Activated naive CD4-positive, alpha-beta T cell treated with Interleukin-2 at 50 U/mL for 16 hours (primary cell): ENCODE results near the gene HTATSF1.

Experiments used
- DNase-seq: peaks from one replicate; pipeline ENCODE4 v3.0.0-alpha.2; 2020

The HTATSF1 gene, protein sequence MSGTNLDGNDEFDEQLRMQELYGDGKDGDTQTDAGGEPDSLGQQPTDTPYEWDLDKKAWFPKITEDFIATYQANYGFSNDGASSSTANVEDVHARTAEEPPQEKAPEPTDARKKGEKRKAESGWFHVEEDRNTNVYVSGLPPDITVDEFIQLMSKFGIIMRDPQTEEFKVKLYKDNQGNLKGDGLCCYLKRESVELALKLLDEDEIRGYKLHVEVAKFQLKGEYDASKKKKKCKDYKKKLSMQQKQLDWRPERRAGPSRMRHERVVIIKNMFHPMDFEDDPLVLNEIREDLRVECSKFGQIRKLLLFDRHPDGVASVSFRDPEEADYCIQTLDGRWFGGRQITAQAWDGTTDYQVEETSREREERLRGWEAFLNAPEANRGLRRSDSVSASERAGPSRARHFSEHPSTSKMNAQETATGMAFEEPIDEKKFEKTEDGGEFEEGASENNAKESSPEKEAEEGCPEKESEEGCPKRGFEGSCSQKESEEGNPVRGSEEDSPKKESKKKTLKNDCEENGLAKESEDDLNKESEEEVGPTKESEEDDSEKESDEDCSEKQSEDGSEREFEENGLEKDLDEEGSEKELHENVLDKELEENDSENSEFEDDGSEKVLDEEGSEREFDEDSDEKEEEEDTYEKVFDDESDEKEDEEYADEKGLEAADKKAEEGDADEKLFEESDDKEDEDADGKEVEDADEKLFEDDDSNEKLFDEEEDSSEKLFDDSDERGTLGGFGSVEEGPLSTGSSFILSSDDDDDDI

GRCh38 chrX:136497556-136498052, at the start of gene HTATSF1:
Gene HTATSF1, plus strand, starts transcription at chrX:136497592. Its CDS starts 93 bp downstream, at chrX:136497685.
- no peak for DNase-seq

DNA sequence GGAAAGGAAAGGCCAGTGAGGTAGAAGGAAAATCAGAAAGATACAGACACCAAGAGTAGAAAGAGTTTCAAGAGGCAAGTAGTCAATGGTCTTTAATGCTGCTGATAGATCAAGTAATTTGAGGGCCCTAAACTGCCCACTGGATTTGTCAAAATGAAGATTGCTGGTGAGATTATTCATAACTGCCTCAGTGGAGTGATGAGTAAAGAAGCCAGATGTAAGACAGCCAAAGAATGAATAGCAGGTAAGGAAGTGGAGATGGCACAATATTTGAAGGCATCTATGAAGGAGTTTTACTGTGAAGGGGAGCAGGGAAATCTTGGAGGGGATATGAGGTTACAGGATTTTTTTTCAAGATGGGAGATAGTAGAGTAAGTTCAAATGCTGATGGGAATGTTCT, 49.4 kb upstream of the HTATSF1 start:
- DNase-seq, result no peak

GRCh38 chrX:136450050-136450830, 47.2 kb upstream of the HTATSF1 start:
- DNase-seq, result no peak

GRCh38 chrX:136452614-136453013, 44.8 kb upstream of the HTATSF1 start:
- no peak for DNase-seq

DNA sequence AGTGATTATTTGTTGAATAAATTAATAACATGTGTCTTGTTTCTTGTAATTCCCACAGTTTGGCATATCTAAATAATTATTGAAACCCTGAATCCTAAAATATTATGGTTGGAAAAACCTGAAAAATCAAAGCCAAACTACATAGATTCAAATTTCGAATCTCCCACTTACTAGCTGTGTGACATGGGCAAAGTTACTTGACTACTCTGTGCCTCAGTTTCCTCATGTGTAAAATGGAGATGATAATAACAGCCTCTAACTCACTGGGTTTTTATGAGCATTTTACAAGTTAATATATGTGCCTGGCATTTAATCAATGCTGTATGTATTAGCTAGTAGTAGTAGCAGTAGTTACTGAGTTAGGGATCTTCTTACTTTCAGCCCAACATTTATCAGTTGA, 44.3 kb upstream of the HTATSF1 start:
- no peak for DNase-seq

DNA sequence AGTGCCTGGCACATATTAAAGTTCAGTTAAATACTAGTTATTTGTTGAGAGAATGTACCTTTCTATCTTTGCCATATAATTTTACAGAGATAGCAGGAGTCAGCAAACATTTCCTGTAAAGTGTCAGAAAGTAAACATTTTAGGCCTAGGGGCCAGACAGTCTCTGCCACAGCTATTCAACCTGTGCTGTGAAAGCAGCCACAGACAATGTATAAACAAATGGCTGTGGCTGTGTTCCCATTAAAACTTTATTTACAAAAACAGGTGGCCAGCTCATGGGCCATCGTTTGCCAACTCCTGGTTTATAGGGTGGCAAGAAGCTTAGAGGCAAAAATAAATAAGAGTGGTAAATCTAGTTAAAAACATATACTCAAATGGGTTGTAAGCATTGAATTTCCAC, 43.6 kb upstream of the HTATSF1 start:
- DNase-seq, result no peak

- DNase-seq, result no peak
Measured at GRCh38 chrX:136456133-136456532, 41.3 kb upstream of the HTATSF1 start.

DNA sequence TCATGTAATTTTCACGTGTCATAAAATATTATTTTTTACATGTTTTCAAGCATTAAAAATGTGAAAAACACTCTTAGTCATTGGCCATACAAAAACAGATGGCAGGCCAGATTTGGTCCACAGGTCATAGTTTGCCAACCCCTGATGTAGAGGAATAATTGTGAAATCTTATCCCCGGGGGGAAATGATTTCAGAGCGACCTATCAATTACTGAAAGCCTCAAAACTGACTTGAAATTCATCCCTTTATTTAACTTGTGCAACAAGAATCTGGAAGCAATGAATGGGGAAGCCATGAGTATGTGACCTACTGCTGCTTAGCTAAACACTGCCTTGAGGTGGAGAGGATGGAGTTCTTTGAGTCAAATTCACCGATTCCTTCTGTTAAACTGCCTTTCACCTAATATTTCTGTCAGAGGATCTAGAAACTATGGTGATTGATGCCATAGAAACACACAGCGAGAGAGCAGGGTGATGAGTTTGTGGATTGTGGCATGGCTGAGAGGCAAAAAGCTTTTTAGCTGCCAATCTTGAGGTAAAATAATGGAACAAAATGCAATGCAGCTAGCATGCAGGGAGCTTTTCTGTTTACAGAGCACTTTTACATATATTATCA, 40.0 kb upstream of the HTATSF1 start:
- DNase-seq, result no peak

GRCh38 chrX:136464589-136464988, 32.8 kb upstream of the HTATSF1 start:
- no peak for DNase-seq

- DNase-seq, result no peak
Measured at GRCh38 chrX:136467303-136467702, 30.1 kb upstream of the HTATSF1 start.

- DNase-seq, result no peak
Measured at GRCh38 chrX:136468391-136469103, 28.8 kb upstream of the HTATSF1 start.

DNA sequence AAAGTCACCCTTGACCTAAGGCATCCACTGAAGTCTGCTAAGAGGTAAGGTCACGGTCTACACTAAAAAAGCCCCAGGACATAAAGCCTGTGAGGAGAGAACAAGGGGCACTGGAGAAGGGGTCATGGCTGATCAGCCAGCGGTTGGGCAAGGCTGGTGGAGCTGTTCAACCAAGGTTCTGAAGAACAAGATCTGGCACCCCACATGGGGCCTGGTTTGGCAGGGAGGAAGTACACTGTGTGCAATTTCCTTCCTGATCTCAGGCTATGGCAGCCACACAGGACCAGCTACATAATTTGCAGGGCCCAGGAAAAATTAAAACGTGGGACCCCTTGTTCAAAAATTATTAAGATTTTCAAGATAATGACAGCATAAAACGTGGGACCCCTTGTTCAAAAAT, 23.7 kb upstream of the HTATSF1 start:
- no peak for DNase-seq

DNA sequence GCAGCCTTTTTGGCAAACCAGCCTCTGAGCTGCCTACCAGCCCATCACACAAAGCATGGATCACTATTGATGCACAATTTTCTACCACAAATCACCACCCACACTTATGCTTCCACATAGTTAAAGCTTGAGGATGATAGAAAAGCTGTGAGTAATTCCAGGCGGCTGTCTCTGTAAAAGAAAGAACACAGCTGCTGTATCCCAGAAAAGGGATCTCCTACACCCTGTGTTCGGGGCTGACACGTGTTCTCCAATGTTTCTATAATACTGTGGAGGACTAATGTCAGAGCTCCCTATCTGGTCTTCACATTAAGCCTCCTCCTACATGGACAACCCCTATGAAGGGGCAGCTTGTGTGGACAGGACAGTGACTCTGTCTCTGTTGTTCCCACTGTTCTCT, 22.2 kb upstream of the HTATSF1 start:
- no peak for DNase-seq

DNA sequence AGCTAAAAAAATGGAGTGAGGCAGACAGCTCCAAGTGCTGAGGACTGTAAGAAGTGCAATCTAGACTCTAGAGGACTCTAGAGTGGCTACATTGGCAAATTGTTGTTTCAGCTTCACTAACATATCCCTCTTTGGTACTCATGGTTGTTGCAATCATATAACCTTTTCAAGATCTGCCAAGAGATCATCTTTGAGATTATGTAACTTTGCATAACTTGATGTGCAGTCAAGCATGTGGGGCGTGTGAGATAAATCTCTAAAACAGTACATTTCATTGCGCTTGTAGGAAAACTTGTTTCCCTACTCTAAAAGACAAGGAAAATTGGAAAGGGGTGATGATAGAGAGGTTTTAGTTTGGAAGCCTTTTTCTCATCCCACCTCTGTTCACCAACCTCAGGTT, 20.9 kb upstream of the HTATSF1 start:
- no peak for DNase-seq

GRCh38 chrX:136477026-136477425, 20.4 kb upstream of the HTATSF1 start:
- DNase-seq, result no peak

GRCh38 chrX:136480383-136480782, 17.0 kb upstream of the HTATSF1 start:
- no peak for DNase-seq

DNA sequence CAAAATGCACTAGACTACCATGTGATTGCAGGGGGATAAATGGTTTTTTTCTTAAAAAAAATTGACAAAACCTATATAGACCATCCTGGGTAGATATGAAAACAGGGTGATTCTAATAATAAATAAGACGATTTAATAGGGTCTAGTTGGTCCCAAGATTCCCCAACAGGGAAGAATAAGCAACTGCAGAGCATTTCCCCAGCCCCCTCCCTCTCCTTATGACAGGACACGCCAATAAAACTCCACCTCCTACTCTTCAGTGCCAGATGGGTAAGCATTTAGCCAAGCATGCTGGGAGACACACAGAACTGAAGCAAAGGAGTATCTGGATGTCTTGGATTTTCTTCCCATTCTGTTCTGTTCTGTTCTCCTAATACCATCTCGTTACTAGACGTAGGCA, 9.7 kb upstream of the HTATSF1 start, which contains the start of gene BRS3:
TSS of gene BRS3 (plus strand) at position 301 of the 400 bp plus-strand sequence. CDS start 168 bp downstream, outside the sequence.
- DNase-seq, result no peak

DNA sequence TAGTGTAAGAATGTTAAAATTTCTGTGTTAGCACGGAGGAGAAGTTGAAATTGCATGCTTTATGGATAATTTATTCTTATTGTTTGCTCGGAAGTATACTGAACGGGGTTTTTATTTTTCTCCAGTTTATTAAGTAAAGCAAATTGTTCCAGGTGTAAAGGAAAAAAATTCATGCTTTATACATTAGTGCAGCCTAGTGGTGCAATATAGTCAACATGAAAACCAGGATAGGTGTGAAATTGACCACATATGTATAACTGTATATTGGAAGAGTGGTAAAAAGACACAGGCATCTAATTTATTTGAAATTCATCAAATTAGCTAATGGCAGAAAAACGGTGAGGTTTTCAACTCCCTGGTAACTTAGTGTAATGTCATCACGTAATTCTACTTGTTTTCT, 8.7 kb upstream of the HTATSF1 start:
- DNase-seq, result no peak

- no peak for DNase-seq
Measured at GRCh38 chrX:136491832-136492231, 5.6 kb upstream of the HTATSF1 start.

DNA sequence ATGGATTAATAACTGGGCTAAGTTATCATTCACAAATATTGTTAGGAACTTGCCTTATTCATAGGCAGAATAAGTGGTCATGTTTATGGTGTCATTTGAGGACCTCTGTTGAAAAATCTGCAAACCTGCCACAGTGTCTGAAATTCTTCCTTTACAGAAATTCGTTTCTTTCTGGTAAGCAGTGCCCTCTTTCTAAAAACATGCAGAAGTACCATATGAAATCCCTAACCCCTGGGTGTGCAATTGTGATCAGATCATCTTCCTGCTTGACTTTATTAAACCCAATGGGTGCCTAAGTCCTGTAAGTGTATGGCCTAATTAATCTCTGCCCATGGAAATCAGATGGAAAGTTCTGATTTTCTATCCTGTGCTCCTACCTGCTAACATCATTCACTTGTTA, 4.4 kb upstream of the HTATSF1 start:
- no peak for DNase-seq

DNA sequence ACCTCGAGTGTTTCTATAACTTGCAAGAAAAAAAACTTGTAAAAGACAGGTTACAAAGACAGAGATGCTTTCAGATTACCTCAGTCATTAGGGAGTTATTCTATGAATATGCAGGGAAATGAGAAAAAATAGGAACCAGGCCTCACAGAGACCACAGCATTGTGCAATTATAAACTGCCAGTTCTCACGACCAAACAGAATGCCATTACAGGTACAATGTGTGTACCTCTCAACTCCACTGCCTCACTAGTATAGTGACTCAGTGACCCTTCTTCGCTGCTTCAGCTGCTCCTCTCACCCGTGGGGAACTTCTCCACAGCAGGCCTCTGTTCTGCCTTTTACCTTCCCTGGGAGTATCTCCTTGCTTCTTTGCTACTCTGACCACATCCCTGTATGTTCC, 2.3 kb upstream of the HTATSF1 start:
- DNase-seq, result no peak

GRCh38 chrX:136496186-136496763, 1.1 kb upstream of the HTATSF1 start:
- no peak for DNase-seq
